HepG2 (cell line): Measurements from ENCODE around the gene WDR91. TPM values are rescaled to one million over a fixed set of nuclear protein-coding genes. Genes with fewer than 3 reads are reported as not detected.

Source experiments
- ATAC-seq: fragments of 200-7000 bp; cut with Tn5 transposase; 3 replicates; pipeline ENCODE4 v1.9.1; 2020; ENCODE audit warnings: mild to moderate bottlenecking, moderate library complexity
- BruUV-seq: library from RNA; stranded (reverse); fragments of 400-500 nt; replicated peaks from 2 replicates; lab custom pipeline; 2021; lab: Mats Ljungman, UMichigan
- CTCF ChIA-PET: fragments of 300-600 bp; formaldehyde crosslinking; extraction: SDS; loops from one replicate; lab custom pipeline; 2021; ENCODE audit warnings: low total read pairs, inconsistent platforms, low intra/inter-chr PET ratio; lab: Yijun Ruan, JAX
- POLR2A ChIA-PET: fragments of 350-600 bp; sonication (Branson Sonifier 250); formaldehyde crosslinking; loops from one replicate; lab custom pipeline; 2020; ENCODE audit warnings: antibody characterized with exemption, inconsistent platforms; lab: Yijun Ruan, JAX
- DNase-seq: peaks from one replicate; pipeline ENCODE4 v3.0.0-alpha.2; 2015; ENCODE audit warnings: low spot score
- FAIRE-seq: peaks from 3 replicates; lab custom pipeline; 2011; peaks lifted over from hg19 to GRCh38; lab: Jason Lieb, UNC
- H2AFZ ChIP-seq: one replicate; pipeline ENCODE4 v1.6.1; 2011; ENCODE audit warnings: low read length, inconsistent platforms
- H3K27ac ChIP-seq: fragments of 300-600 bp; 3 replicates; pipeline ENCODE4 v1.8.0; 2011; ENCODE audit warnings: mixed run types, mild to moderate bottlenecking, mixed read lengths, low read length, inconsistent platforms; ENCODE audit not compliant: insufficient read depth; ENCODE audit errors: extremely low read length
- H3K27me3 ChIP-seq, 2 experiments: fragments of 200-600 bp in 1 of 2; 2 replicates in 1 of 2; 3 replicates in 1 of 2; pipeline versions ENCODE4 v1.6.0 to v1.8.0; 2011; ENCODE audit warnings: low read length in 2 of 2, mild to moderate bottlenecking in 2 of 2, moderate library complexity in 2 of 2, inconsistent platforms in 1 of 2; ENCODE audit not compliant: insufficient read depth in 2 of 2, control insufficient read depth in 1 of 2
- H3K36me3 ChIP-seq, 2 experiments: fragments of 200-600 bp in 1 of 2; replicated peaks in 1 of 2; 2 replicates in 1 of 2; 3 replicates in 1 of 2; pipeline versions ENCODE4 v1.5.1 to v1.8.0; 2011; ENCODE audit warnings: low read length in 2 of 2, inconsistent platforms in 1 of 2; ENCODE audit not compliant: insufficient read depth in 2 of 2, control insufficient read depth in 1 of 2
- H3K4me1 ChIP-seq: 2 replicates; pipeline ENCODE4 v1.5.1; 2012; ENCODE audit warnings: low read length, inconsistent platforms; ENCODE audit not compliant: insufficient read depth
- H3K4me2 ChIP-seq: 2 replicates; pipeline ENCODE4 v1.6.0; 2011; ENCODE audit warnings: low read depth, low read length, inconsistent platforms
- H3K4me3 ChIP-seq, 3 experiments: fragments of 200-600 bp in 1 of 3; sonication (generic), shearing (Covaris generic) in 1 of 3; replicated peaks in 1 of 3; 2 replicates each; pipeline ENCODE4 v1.5.1; 2011 to 2016; ENCODE audit warnings: low read length in 3 of 3, inconsistent platforms in 2 of 3, low read depth in 2 of 3, mild to moderate bottlenecking in 2 of 3, control low read depth in 1 of 3, mixed read lengths in 1 of 3; ENCODE audit not compliant: insufficient read depth in 1 of 3
- H3K79me2 ChIP-seq: one replicate; pipeline ENCODE4 v1.6.1; 2011; ENCODE audit warnings: low read length, inconsistent platforms; ENCODE audit not compliant: insufficient read depth
- H3K9ac ChIP-seq: 2 replicates; pipeline ENCODE4 v1.6.0; 2011; ENCODE audit warnings: mild to moderate bottlenecking, low read depth, low read length, inconsistent platforms; ENCODE audit not compliant: insufficient read depth
- H3K9me3 ChIP-seq: 2 replicates; pipeline ENCODE4 v1.5.1; 2012; ENCODE audit warnings: mild to moderate bottlenecking, low read length
- H4K20me1 ChIP-seq: 2 replicates; pipeline ENCODE4 v1.6.0; 2011; ENCODE audit warnings: inconsistent platforms, mild to moderate bottlenecking, low read length, moderate library complexity; ENCODE audit not compliant: insufficient read depth
- AKAP8 ChIP-seq: sonication (generic); formaldehyde crosslinking; IDR thresholded peaks from 2 replicates; pipeline ENCODE4 v1.5.1; 2020; ENCODE audit warnings: mild to moderate bottlenecking, missing genetic modification reagents
- KDM6A ChIP-seq: IDR thresholded peaks from 2 replicates; pipeline ENCODE4 v1.6.1; 2016; ENCODE audit warnings: low read depth
- MIER2 ChIP-seq: IDR thresholded peaks from 2 replicates; pipeline ENCODE4 v1.6.1; 2016; ENCODE audit warnings: missing biosample characterization, missing genetic modification reagents
- NR3C1 ChIP-seq: sonication (generic); formaldehyde crosslinking; IDR thresholded peaks from 2 replicates; pipeline ENCODE4 v1.4.0; 2020; ENCODE audit warnings: missing genetic modification reagents
- RXRA ChIP-seq: sonication (generic); formaldehyde crosslinking; IDR thresholded peaks from 2 replicates; pipeline ENCODE4 v1.5.1; 2020; ENCODE audit warnings: missing genetic modification reagents
- SMC3 ChIP-seq: IDR thresholded peaks from 2 replicates; pipeline ENCODE4 v1.6.1; 2011; ENCODE audit warnings: low read length, improper control_type of control experiment
- TFDP1 ChIP-seq: IDR thresholded peaks from 2 replicates; pipeline ENCODE4 v1.6.1; 2016; ENCODE audit warnings: missing compliant biosample characterization, missing genetic modification reagents, borderline replicate concordance
- ZNF431 ChIP-seq: sonication (generic); formaldehyde crosslinking; IDR thresholded peaks from 2 replicates; pipeline ENCODE4 v1.9.0; 2022; ENCODE audit warnings: missing genetic modification reagents, low read depth, mild to moderate bottlenecking, borderline replicate concordance
- ZNF530 ChIP-seq: sonication (generic); formaldehyde crosslinking; IDR thresholded peaks from 2 replicates; pipeline ENCODE4 v1.5.0; 2020; ENCODE audit warnings: low read depth, mild to moderate bottlenecking, missing genetic modification reagents
- ZNF619 ChIP-seq: sonication (generic); formaldehyde crosslinking; IDR thresholded peaks from 2 replicates; pipeline ENCODE4 v1.4.0; 2020; ENCODE audit warnings: mild to moderate bottlenecking, missing genetic modification reagents
- ZNF670 ChIP-seq: sonication (generic); formaldehyde crosslinking; IDR thresholded peaks from 2 replicates; pipeline ENCODE4 v1.8.0; 2022; ENCODE audit warnings: mild to moderate bottlenecking, missing genetic modification reagents, borderline replicate concordance
- ZNF788 ChIP-seq: sonication (generic); formaldehyde crosslinking; IDR thresholded peaks from 2 replicates; pipeline ENCODE4 v1.5.0; 2020; ENCODE audit warnings: mild to moderate bottlenecking, missing genetic modification reagents, borderline replicate concordance
- ZSCAN5A ChIP-seq: sonication (generic); formaldehyde crosslinking; IDR thresholded peaks from 2 replicates; pipeline ENCODE4 v1.8.0; 2022; ENCODE audit warnings: mild to moderate bottlenecking, missing genetic modification reagents, borderline replicate concordance
- WGBS: methylation state at CpG from one replicate; pipeline ENCODE4 v1.1.6; 2017; ENCODE audit warnings: low lambda C conversion rate; 5-methylcytosine and 5-hydroxymethylcytosine counted together
- in situ Hi-C: cut with HindIII; loops from 2 replicates; pipeline ENCODE4 v1.10.0; 2017; ENCODE audit warnings: low pct_unique_long_range_greater_than_20kb; ENCODE audit not compliant: extremely low pct_ligation_motif_present
- intact Hi-C: fragments of 100-400 bp; cut with micrococcal nuclease; formaldehyde crosslinking; loops from one replicate; pipeline ENCODE4 v1.10.0; 2022; ENCODE audit not compliant: unreplicated experiment
- polyA plus RNA-seq, 8 experiments: library from polyadenylated mRNA; depleted of rRNA in 3 of 8; stranded (reverse) in 7 of 8; unstranded in 1 of 8; fragments of >200 nt; fragmentation: Illumina TruSeq in 4 of 8; extraction: Trizol in 4 of 8; gene quantifications; 2 replicates each; pipeline versions ENCODE4 v1.2.1 to v1.2.3, GENCODE V29; 2011 to 2016; ENCODE audit warnings: low read depth in 4 of 8, missing spikeins in 1 of 8, mixed read lengths in 1 of 8; ENCODE audit not compliant: insufficient read depth in 1 of 8
- total RNA-seq, 5 experiments: library from RNA; depleted of rRNA; stranded (reverse); fragments of >200 nt; fragmentation: Illumina TruSeq; extraction: Trizol; gene quantifications; 2 replicates each; pipeline ENCODE4 v1.2.3, GENCODE V29; 2016; ENCODE audit warnings: low read depth in 1 of 5

The WDR91 gene
- total and polyA plus RNA-seq, 2 of the 13 experiments (the other 11 are each of a cell fraction or from before 2014, with no cell fraction given), result 11.6 to 12.1 TPM

- TF ChIP-seq AKAP8 (CRISPR knock-in tag), result peak; percentile 51; the same call in 1 of the 2 replicates
- no peak for TF ChIP-seq TFDP1 (CRISPR knock-in tag)
- no peak for TF ChIP-seq ZNF670 (CRISPR knock-in tag)
- no peak for TF ChIP-seq NR3C1 (CRISPR knock-in tag)
- no peak for TF ChIP-seq MIER2 (CRISPR knock-in tag)
- TF ChIP-seq ZNF530 (CRISPR knock-in tag), result no peak
- no peak for TF ChIP-seq ZNF788 (CRISPR knock-in tag)
These were observed 46.8 kb downstream of the WDR91 start (continued) for GRCh38 chr7:135164357-135165061.

- Histone ChIP-seq H3K4me1 (peaks cover 55% of the 10 kb centered on the region), H3K27me3 (no peaks in the 10 kb centered on the region), H3K4me2 (no peak overlapping the region), H4K20me1 (peaks cover 11% of the 10 kb centered on the region), H3K9ac (no peak overlapping the region), H3K4me3 (no peak overlapping the region), H3K9me3 (peaks cover 11% of the 10 kb centered on the region)
- intact Hi-C loops, result no loop called here
- WGBS, result 97% methylated on average over 2 of the region's 2 CpGs
- FAIRE-seq, result no peak
- TF ChIP-seq KDM6A (no peak), ZNF619 (CRISPR knock-in tag) (no peak), SMC3 (no peak), RXRA (CRISPR knock-in tag) (no peak), ZNF431 (CRISPR knock-in tag) (peak; percentile 96), ZSCAN5A (CRISPR knock-in tag) (peak; percentile 68; the same call in 1 of the 2 replicates)
- TF ChIP-seq, all 625 proteins: peak for 2
- Histone ChIP-seq H2AFZ (no peak overlapping the region), H3K79me2 (peaks cover 31% of the 10 kb centered on the region), H3K27ac (no peak overlapping the region), H3K36me3 (peaks cover 2 to 41% of the 10 kb centered on the region in 2 experiments; a peak in 4 of 5 replicates)
- CTCF ChIA-PET, result no interaction called here
- ATAC-seq (no peak), DNase-seq (no peak)
- in situ Hi-C loops, result no loop called here
- BruUV-seq, result no TSS peak
- POLR2A ChIA-PET, result no interaction called here
These were observed 48.8 kb downstream of the WDR91 start for GRCh38 chr7:135162382-135163001.
